GM12891 (cell line): ENCODE measurements around the gene MPP1. TPM values are rescaled to one million over a fixed set of nuclear protein-coding genes. Genes with fewer than 3 reads are reported as not detected.

ENCODE experiments used
- DNase-seq: peaks from one replicate; pipeline ENCODE4 v3.0.0; 2011; ENCODE audit warnings: low spot score; ENCODE audit not compliant: insufficient read length
- FAIRE-seq: peaks from 2 replicates; lab custom pipeline; 2011; peaks lifted over from hg19 to GRCh38; lab: Jason Lieb, UNC
- PAX5 ChIP-seq: IDR thresholded peaks from 2 replicates; pipeline ENCODE4 v1.6.1; 2011; ENCODE audit warnings: low read length, moderate library complexity, mild to moderate bottlenecking; ENCODE audit not compliant: insufficient read depth, severe bottlenecking
- POLR2A ChIP-seq: IDR thresholded peaks from 2 replicates; pipeline ENCODE4 v1.6.1; 2011; ENCODE audit warnings: low read depth, low read length, control low read depth
- POLR2AphosphoS5 ChIP-seq: IDR thresholded peaks from 2 replicates; pipeline ENCODE4 v1.6.1; 2011; ENCODE audit warnings: low read depth, low read length, control low read depth
- POU2F2 ChIP-seq: IDR thresholded peaks from 2 replicates; pipeline ENCODE4 v1.6.1; 2011; ENCODE audit warnings: low read depth, mild to moderate bottlenecking, control low read depth, low read length, moderate library complexity
- SPI1 ChIP-seq: IDR thresholded peaks from 2 replicates; pipeline ENCODE4 v1.6.1; 2011; ENCODE audit warnings: low read depth, low read length, control low read depth
- TAF1 ChIP-seq: IDR thresholded peaks from 2 replicates; pipeline ENCODE4 v1.6.1; 2011; ENCODE audit warnings: low read depth, low read length, control low read depth
- polyA plus RNA-seq: library from polyadenylated mRNA; unstranded; fragments of >200 nt; gene quantifications from one replicate; pipeline ENCODE4 v1.2.1, GENCODE V29; 2012; ENCODE audit warnings: low read depth, missing spikeins, inconsistent platforms; ENCODE audit not compliant: missing spikeins

MPP1 gene
- polyA plus RNA-seq = 15.4 TPM

GRCh38 chrX:154804957-154805695 lies at the start of gene MPP1:
MPP1 (minus strand) TSS chrX:154805485; CDS start chrX:154805373, 112 bp downstream.
- TF ChIP-seq POLR2A = no peak
- no peak for TF ChIP-seq POU2F2
- no peak for TF ChIP-seq PAX5
- no peak for TF ChIP-seq POLR2AphosphoS5
- no peak for TF ChIP-seq TAF1
- no peak for TF ChIP-seq SPI1
- FAIRE-seq (peak; percentile 89), DNase-seq (peak; percentile 63)

- TF ChIP-seq PAX5 (no peak), POU2F2 (no peak), SPI1 (no peak), TAF1 (no peak), POLR2AphosphoS5 (no peak), POLR2A (no peak)
- FAIRE-seq = no peak
Observed at GRCh38 chrX:154850957-154851611, 45.8 kb upstream of the MPP1 start.

GRCh38 chrX:154840856-154841255 lies 35.6 kb upstream of the MPP1 start:
- DNase-seq (no peak), FAIRE-seq (peak; percentile 13)
- no peak for TF ChIP-seq PAX5
- TF ChIP-seq POU2F2 = no peak
- no peak for TF ChIP-seq TAF1
- no peak for TF ChIP-seq POLR2AphosphoS5
- TF ChIP-seq POLR2A = no peak
- no peak for TF ChIP-seq SPI1

More at GRCh38 chrX:154850957-154851611, 45.8 kb upstream of the MPP1 start:
- no peak for DNase-seq

GRCh38 chrX:154836163-154836562 lies 30.9 kb upstream of the MPP1 start:
- DNase-seq (no peak), FAIRE-seq (peak; percentile 45)
- TF ChIP-seq POLR2AphosphoS5 (no peak), TAF1 (no peak), POU2F2 (no peak), POLR2A (no peak), PAX5 (no peak), SPI1 (no peak)

- FAIRE-seq (peak; percentile 56), DNase-seq (no peak)
- TF ChIP-seq SPI1 = no peak
- no peak for TF ChIP-seq POU2F2
- TF ChIP-seq PAX5 = no peak
- TF ChIP-seq TAF1 = no peak
- no peak for TF ChIP-seq POLR2AphosphoS5
- TF ChIP-seq POLR2A = no peak
Observed at GRCh38 chrX:154834562-154834961, 29.3 kb upstream of the MPP1 start, which contains the start of gene SMIM9. SMIM9 (minus strand) TSS chrX:154834662; CDS start chrX:154830856, 3,806 bp downstream.

GRCh38 chrX:154833746-154834274 lies 28.5 kb upstream of the MPP1 start:
- no peak for TF ChIP-seq POLR2AphosphoS5
- TF ChIP-seq PAX5 = no peak
- TF ChIP-seq POLR2A = no peak
- no peak for TF ChIP-seq POU2F2
- no peak for TF ChIP-seq SPI1
- TF ChIP-seq TAF1 = no peak
- peak; percentile 23 for FAIRE-seq
- DNase-seq = no peak

GRCh38 chrX:154829926-154830442 lies 24.7 kb upstream of the MPP1 start:
- FAIRE-seq (peak; percentile 87), DNase-seq (no peak)
- no peak for TF ChIP-seq POU2F2
- TF ChIP-seq SPI1 = no peak
- no peak for TF ChIP-seq POLR2A
- no peak for TF ChIP-seq PAX5
- no peak for TF ChIP-seq TAF1
- TF ChIP-seq POLR2AphosphoS5 = no peak

GRCh38 chrX:154829134-154829533 lies 23.8 kb upstream of the MPP1 start:
- no peak for FAIRE-seq
- DNase-seq = no peak
- TF ChIP-seq PAX5 = no peak
- no peak for TF ChIP-seq TAF1

GRCh38 chrX:154828016-154828408 lies 22.7 kb upstream of the MPP1 start:
- FAIRE-seq (no peak), DNase-seq (no peak)
- TF ChIP-seq POU2F2 (no peak), POLR2A (no peak), POLR2AphosphoS5 (no peak), PAX5 (no peak), TAF1 (no peak), SPI1 (no peak)
